Esophagus muscularis mucosa (tissue), 3 donors: Measurements from ENCODE around the gene ARRB2.

Experiments
- POLR2AphosphoS5 ChIP-seq, 2 donors: sonication (generic); formaldehyde crosslinking; IDR thresholded peaks; one replicate each; pipeline ENCODE4 v1.6.1; 2017; ENCODE audit warnings: antibody characterized with exemption in 2 of 2
- TF ChIP-seq, protein P1 (sequence below), 3 experiments: fragments of 200-600 bp in 2 of 3; fragments of 450-650 bp in 1 of 3; sonication (generic) in 2 of 3; IDR thresholded peaks; one replicate each; pipeline ENCODE4 v1.5.1; 2017 to 2019; ENCODE audit warnings: antibody characterized with exemption in 3 of 3, mild to moderate bottlenecking in 2 of 3, moderate library complexity in 1 of 3

DNA sequence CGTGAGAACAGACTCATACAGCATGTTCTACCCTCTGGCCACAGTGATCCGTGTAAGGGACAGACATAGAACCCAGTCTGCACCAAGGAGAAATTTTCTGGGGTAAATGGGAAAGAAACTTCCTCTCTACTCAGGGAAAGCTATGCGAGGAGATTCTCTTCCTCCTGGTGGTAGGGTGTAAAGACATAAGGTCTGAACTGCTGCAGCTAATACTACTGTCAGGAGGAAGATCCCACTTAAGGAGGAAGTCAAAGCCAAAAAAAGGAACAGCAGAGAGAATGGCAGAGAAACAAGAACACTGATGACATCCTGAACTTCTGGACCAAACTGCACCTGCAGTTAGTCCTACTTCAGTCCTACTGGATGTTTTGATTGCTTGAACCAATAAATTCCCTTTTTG is 54.2 kb downstream of the ARRB2 start:
- TF ChIP-seq, protein P1, sequence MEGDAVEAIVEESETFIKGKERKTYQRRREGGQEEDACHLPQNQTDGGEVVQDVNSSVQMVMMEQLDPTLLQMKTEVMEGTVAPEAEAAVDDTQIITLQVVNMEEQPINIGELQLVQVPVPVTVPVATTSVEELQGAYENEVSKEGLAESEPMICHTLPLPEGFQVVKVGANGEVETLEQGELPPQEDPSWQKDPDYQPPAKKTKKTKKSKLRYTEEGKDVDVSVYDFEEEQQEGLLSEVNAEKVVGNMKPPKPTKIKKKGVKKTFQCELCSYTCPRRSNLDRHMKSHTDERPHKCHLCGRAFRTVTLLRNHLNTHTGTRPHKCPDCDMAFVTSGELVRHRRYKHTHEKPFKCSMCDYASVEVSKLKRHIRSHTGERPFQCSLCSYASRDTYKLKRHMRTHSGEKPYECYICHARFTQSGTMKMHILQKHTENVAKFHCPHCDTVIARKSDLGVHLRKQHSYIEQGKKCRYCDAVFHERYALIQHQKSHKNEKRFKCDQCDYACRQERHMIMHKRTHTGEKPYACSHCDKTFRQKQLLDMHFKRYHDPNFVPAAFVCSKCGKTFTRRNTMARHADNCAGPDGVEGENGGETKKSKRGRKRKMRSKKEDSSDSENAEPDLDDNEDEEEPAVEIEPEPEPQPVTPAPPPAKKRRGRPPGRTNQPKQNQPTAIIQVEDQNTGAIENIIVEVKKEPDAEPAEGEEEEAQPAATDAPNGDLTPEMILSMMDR (IDR thresholded peaks at IDR 0.05): no peak
- TF ChIP-seq POLR2AphosphoS5 (IDR thresholded peaks at IDR 0.05): peak in 1 of 2 donors; percentile 17
